HK-2 (cell line): ENCODE measurements around the gene ADD2.
"Not testable (repeated sequence)": the region's sequence is repeated elsewhere in the genome, so short reads cannot be mapped to it uniquely, and the experiment has no call there.

Source experiments
- DNase-seq: peaks from one replicate; pipeline ENCODE4 v3.0.0-alpha.2; 2018; ENCODE audit not compliant: unreplicated experiment

ADD2 gene

DNA sequence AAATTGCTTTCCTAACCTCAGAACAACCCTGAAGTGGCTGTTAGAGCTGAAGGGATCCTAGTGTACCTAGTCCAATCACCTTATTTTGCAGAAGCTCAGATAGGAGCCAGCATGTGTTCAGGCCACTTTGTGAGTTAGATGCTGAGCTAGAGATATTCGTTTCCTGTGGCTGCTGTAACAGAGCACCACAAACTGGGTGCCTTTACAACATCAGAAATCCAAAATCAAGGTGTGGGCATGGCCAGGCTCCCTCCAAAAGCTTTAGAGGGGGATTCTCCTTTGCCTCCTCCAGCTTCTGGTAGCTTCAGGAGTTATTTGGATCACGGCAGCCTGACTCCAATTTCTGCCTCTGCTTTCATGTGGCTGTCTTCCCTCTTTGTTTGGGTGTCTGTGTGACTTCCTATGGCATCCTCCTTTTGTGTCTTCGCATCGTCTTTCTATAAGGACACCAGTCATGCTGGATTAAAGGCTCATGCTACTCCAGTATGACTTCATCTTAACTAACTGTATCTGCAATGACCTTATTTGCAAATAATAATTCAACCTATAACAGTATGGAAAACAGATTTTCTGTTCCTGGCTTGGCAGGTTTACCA is 128.1 kb downstream of the ADD2 start:
- no peak for DNase-seq

DNA sequence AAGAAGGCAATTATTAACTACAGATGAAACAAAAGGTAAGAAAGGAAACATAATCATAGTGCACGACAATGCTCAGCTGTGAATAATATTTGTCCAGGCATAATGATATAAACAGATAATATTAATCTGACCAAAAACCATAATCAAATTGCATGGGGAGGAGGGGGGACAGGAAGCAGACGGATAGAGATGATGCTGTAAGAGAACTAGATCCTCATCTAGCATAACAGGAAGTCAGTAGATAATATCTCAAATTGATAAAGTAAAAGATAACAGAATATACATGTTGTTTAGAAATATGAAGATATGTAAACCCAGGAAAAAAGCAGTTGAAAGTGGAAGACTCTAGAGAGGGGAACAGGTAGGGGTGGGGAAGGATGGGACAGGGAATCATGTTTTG is 129.4 kb downstream of the ADD2 start:
- no peak for DNase-seq

DNA sequence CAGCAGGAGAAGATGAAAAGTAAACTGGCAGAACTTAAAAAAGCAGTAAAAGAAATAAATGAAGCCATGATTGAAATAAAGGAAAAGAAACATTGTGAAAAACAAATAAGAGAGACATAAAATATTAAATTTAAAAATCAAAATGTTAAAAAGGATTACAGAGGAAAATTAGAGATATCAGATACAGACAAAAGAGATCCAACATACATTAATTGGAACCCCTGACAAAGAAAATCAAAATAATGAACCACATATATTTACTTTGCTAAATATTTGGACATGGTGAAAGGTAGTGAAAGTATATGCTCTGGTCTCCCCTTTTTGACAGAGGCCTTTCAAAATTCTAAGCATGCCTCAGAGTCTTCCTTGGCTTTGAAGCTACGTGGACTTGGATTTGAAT is 134.5 kb downstream of the ADD2 start:
- no peak for DNase-seq

DNA sequence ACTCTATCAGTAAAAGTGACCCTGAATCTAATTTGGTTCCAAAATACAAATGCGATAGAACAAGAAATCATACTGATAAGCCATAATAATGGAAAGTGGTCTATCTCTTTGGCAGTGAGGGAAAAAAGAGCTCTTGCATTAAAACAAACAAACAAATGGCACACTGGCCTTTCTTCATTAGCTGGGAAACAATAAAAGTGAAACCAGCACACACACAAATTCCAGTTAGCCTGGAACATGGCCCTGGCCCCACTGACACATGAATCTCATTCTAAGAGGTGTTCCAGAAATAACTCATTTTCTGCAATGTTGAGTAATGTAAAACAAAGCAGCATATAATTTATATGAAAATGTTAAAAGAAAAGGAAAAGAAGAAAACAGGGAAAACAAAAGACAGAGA is 135.0 kb downstream of the ADD2 start:
- DNase-seq, result no peak

- DNase-seq, result no peak
Measured at GRCh38 chr2:70632388-70632787, 135.6 kb downstream of the ADD2 start.

DNA sequence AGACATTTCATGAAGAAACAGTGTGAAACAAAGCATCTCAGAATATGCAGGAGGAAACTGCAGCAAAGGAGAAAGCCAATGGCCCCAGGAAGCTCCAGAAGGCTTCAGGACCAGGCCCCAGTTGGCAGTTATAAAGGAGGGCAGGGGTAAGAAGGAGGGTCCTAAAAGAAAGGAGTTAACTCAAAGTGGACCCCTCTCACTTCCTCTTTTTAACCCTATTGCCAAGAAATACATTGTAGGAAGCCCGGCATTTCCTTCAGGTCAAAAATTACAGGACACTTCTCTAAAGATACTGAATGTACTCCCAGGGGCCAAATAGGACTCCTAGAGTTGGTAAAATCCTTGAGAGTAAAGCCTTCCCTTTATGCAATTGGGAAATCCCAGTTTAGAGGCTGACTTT is 137.2 kb downstream of the ADD2 start:
- no peak for DNase-seq

DNA sequence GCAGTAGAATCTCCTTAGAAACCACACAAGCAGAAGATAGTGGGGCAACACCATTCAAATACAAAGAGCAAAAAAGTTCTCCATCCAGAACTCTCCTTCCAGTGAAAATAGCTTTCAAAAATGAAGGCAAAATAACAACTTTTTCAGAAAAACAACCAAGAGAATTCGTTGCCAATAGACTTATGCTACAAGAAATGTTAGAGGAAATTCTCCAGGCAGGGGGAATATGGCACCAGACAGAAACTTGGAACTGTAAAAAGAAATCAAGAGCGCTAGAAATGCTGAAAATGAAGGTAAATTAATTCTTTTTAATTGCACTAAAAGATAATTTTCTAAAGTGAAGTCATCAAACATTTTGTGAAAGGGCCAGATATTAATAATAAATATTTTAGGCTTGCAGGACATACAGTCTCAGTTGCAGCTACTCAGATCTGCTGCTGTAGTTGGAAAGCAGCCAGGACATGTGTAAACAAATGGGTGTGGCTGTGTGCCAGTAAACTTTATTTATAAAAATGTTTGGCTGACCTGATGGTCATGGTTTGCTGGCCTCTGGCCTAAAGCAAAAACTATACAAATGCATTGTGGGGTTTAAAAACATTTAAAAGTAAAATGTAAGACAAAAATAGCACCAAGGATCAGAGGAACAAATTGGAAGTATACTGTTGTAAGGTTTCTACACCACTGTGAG is 140.6 kb downstream of the ADD2 start:
- no peak for DNase-seq

DNA sequence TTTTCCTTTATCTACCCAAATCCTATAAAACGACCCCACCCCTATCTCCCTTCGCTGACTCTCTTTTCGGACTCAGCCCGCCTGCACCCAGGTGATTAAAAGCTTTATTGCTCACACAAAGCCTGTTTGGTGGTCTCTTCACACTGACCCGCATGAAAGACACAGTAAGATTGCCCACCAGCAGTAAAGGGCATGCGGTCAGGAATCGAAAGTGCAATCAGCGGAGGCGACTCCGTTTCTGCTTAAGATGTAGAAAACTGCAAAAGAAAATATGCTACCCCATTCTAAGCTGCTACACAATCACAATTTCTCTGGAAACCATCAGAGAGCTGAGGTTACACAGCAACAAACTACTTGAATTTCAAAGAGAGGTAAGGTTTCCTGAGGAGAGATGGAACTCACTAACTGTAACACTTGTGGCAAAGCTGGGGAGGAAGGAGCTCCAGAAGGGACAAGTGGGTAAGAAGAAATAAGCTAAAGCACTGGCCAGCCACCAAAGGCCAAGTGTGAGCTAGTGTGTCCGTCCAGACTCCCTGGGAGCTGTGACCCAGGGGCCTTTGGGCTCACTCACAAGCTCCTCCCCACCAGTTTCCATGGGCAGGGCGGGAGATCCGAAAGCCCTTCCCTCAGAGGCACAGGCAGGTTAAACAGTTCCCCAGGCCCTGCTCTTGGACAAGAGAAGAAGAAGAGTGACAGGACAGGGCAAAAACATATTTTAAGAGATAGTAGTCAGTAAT is 141.6 kb downstream of the ADD2 start:
- DNase-seq, result no peak

DNA sequence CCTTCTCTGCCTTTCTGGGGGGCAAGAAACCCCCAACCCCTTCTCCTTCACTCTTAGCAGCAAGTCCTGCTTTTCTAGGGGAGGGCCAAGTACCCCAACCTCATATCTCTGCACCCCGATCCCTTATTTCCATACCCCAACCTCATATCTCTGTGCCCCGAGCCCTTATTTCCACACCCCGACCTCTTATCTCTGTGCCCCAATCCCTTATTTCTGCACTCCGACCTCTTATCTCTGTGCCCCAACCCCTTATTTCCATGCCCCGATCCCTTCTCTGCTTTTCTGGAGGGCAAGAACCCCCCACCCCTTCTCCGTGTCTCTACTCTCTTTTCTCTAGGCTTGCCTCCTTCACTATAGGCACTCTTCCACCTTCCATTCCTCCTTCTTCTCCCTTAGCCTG is 146.5 kb downstream of the ADD2 start:
- DNase-seq, result not testable (repeated sequence)

- DNase-seq, result no peak
Measured at GRCh38 chr2:70620020-70620419, 148.0 kb downstream of the ADD2 start.

- DNase-seq, result no peak
Measured at GRCh38 chr2:70619167-70619566, 148.8 kb downstream of the ADD2 start.

GRCh38 chr2:70616168-70616694 is 151.8 kb downstream of the ADD2 start:
- DNase-seq, result peak; percentile 29

- DNase-seq, result no peak
Measured at GRCh38 chr2:70615222-70615621, 152.8 kb downstream of the ADD2 start.

DNA sequence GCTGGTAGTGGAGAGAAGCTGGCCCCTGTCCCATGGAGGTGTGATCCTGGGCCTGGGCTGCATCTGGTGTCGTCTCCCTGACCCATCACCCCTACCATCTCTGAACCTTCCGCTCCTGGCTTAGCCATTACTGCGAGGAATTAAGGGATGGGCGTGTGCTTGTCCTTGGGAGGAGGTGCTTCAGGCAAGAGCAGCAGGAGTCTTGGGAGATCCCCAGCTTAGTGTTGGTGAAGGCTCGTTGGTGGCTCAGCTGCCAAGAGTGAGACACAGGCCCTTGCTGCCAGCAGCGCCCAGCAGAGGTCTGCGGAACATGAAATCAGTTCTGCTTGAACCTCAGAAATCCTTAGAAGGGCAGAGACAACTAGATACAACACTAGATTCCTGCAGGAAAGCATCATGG is 154.5 kb downstream of the ADD2 start:
- DNase-seq, result no peak

- no peak for DNase-seq
Measured at GRCh38 chr2:70612574-70612973, 155.4 kb downstream of the ADD2 start.

- DNase-seq, result peak; percentile 28
Measured at GRCh38 chr2:70608373-70608772, 159.6 kb downstream of the ADD2 start.

GRCh38 chr2:70607121-70607561 is 160.9 kb downstream of the ADD2 start:
- DNase-seq, result no peak
